Frontal cortex (tissue), 4 donors: ENCODE results near the gene FADS3. TPM values are rescaled to one million over a fixed set of nuclear protein-coding genes. Genes with fewer than 3 reads are reported as not detected.

Experiments used
- DNase-seq, 2 donors: peaks; one replicate each; pipeline ENCODE4 v3.0.0; 2012; ENCODE audit warnings: low spot score in 2 of 2
- FAIRE-seq: peaks from 2 replicates; lab custom pipeline; 2012; peaks lifted over from hg19 to GRCh38; lab: Jason Lieb, UNC
- small RNA-seq: library from RNA; depleted of rRNA; stranded (forward); fragments of <200 nt; gene quantifications from one replicate; pipeline ENCODE3, GENCODE V24; 2014
- total RNA-seq: library from RNA; depleted of rRNA; stranded (reverse); fragments of >200 nt; gene quantifications from one replicate; pipeline ENCODE4 v1.2.3, GENCODE V29; 2014
- donor health status: control.
- donor health status: control.
- donor health status: control.

FADS3 gene
- total RNA-seq, 1 donor from 2014 or later = 35.5 TPM

DNA sequence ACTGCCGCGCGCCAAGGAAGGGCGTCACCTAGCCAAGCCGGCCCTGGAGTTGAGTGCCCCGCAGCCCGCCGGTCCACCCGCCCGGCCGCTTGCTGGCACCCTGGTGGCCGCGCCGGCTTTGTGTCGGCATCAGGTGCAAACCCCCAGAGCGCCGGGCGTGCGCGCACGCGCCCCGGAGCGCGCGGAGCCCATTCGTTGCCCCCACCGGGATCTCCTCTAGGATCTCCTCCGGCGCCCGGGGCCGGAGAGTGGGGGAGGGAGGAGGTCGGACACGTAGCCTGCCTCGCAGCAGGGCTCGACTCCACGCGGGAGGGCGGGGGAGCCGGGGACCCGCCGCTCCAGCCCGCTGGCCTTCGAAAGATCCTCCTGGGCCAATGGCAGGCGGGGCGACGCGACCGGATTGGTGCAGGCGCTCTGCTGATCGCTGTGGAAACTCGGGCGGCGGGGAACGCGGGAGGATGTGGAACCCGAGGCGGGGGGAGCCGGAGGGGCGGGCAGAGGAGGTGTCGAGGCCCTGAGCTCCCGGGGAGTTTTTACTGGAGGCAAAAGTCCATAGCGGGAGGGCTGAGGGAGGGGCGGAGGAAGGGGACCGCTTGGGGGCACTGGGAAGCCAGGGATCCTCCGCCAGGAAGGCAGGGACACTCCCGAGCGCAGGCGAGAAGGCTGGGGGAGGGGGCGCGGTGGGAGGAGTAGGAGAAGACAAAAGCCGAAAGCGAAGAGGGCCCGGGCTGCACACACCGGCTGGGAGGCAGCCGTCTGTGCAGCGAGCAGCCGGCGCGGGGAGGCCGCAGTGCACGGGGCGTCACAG lies 63.6 kb downstream of the FADS3 start, which contains the start of gene FADS2:
Gene FADS2 (plus strand): TSS at position 730 of the 808 bp plus-strand sequence. CDS start 91 bp downstream, outside the sequence.
- FAIRE-seq (no peak), DNase-seq (peak; percentile 86 to 87)

- no peak for FAIRE-seq
- DNase-seq = peak in 1 of 2 donors; percentile 22
Measured at GRCh38 chr11:61826930-61827570, 64.3 kb downstream of the FADS3 start.

Small RNAs within 50 kb of the gene (small RNA-seq; reads per million reads assigned to genes)
- gene MIR6746 (not detected), gene RNU6-1243P (not detected)

Other genes with a start within 250 kb of the FADS3 start
- 4.9 TPM for gene DAGLA, start 211.2 kb downstream of the FADS3 start, total RNA-seq
- gene MYRF, start 138.9 kb downstream of the FADS3 start, total RNA-seq = 0.82 TPM
- 62.4 TPM for gene TMEM258, start 98.9 kb downstream of the FADS3 start, total RNA-seq
- 15.9 TPM for gene FEN1, start 98.6 kb downstream of the FADS3 start, total RNA-seq
- 81.9 TPM for gene FADS1, start 74.5 kb downstream of the FADS3 start, total RNA-seq
- 121 TPM for gene FADS2, start 63.2 kb downstream of the FADS3 start, total RNA-seq
- gene RAB3IL1, start 26.0 kb upstream of the FADS3 start, total RNA-seq = 1.6 TPM
- 1.6 TPM for gene BEST1, start 58.8 kb upstream of the FADS3 start, total RNA-seq
- 254 TPM for gene FTH1, start 76.1 kb upstream of the FADS3 start, total RNA-seq
- 22.0 TPM for gene INCENP, start 232.5 kb upstream of the FADS3 start, total RNA-seq